PC-3 (cell line): ENCODE results near the gene DICER1.

ENCODE experiments used
- CTCF ChIP-seq: fragments of 300-600 bp; sonication (generic); conservative IDR thresholded peaks from 2 replicates; pipeline ENCODE4 v1.5.1; 2017; ENCODE audit warnings: antibody characterized with exemption, low read depth, mild to moderate bottlenecking, low read length
- EZH2 ChIP-seq: fragments of 300-600 bp; sonication (generic); IDR thresholded peaks from one replicate; pipeline ENCODE4 v1.6.1; 2017; ENCODE audit warnings: antibody characterized with exemption, mild to moderate bottlenecking, low read length; ENCODE audit not compliant: unreplicated experiment

DNA sequence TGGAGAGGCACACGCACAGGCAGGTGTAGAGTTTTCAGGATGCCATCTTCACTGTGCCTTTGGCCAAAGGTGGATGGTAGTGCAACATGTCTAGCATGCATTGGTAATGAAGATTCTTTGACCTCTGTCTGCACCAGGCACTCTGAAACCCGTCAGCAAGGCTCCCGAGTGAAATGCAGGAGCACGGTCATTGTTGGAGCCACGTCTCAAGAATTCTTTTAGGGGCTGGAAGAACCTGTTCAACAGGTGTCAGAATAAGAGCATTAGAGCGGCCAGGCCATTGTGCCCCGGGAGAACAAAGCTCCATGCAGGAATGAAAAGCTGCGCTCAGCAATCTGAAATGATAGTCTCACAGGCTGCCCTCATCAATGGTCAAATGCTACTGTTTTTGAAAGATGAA, 40.2 kb upstream of the DICER1 start:
- TF ChIP-seq CTCF = no peak
- TF ChIP-seq EZH2 = no peak
